NCI-H226 (cell line): ENCODE results near the gene PBX2.

Source experiments
- DNase-seq: peaks from one replicate; pipeline ENCODE4 v3.0.0-alpha.2; 2015

The PBX2 gene

DNA sequence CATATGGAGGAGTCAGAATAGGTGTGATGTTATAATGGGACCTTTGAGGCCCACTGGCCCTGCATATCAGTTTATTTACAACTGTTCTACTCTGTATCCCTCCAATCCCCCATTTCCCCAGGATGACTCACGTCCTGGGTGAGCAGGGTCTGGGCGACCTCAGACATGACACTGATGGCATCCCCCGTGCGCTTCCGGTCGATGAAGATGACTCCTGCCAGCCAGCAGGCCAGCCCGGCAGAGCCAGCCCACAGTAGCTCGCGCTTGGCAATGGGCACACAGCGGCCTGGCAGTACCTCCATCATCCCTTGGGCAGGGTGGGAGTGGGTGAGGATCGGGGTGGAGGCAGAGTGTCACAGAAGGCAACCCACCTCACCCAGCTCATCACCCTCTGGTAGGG lies 19.7 kb downstream of the PBX2 start:
- no peak for DNase-seq

GRCh38 chr6:32168807-32169591 lies 21.0 kb downstream of the PBX2 start:
- no peak for DNase-seq

- no peak for DNase-seq
Observed at GRCh38 chr6:32168350-32168749, 21.7 kb downstream of the PBX2 start.

DNA sequence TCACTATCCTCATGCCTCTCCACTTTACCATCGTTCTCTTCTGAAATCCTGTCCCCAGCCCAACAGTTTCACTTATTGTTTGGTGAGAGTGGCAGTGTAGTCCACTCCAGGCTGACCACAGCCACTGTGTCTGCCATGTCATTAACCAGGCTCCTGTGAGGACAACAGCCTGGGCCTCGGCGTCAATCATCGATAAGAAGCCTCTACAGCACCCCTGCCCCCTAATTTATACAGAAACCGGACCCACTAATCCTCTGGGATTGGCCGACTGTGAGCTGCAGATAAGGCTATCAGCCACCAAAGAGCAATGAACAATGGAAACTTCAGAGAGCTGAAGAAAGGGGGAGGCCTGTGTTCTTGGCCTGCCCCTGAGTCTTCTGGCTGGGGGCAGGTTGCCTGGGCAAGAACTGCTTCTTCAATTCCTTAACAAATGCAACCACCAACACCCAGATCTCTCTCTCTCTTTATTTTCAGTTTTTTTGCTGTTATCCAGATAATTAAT lies 22.2 kb downstream of the PBX2 start:
- no peak for DNase-seq

- no peak for DNase-seq
Observed at GRCh38 chr6:32167154-32167760, 22.7 kb downstream of the PBX2 start.

DNA sequence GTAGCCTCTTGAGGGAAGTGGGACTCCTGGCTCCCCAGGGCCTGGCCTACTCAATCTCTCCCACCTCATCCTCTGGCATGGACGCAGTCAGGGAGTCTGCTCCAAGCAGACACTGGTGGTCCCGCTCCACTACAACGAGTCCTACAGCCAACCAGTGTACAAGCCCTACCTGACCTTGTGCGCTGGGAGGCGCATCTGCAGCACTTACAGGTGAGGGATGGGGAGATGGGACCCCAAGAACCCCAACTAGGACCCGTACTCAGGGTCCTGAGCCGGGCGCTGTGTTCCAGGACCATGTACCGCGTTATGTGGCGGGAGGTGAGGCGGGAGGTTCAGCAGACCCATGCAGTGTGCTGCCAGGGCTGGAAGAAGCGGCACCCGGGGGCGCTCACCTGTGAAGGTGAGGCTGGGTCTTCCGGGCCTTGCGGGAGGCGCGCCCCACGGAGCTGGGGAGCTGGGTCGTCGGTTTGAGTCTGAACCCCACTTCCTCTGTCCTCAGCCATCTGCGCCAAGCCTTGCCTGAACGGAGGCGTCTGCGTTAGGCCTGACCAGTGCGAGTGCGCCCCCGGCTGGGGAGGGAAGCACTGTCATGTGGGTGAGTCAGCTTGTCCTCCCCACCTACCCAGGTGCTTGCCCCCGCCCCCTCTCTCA lies 23.5 kb downstream of the PBX2 start:
- no peak for DNase-seq

- no peak for DNase-seq
Observed at GRCh38 chr6:32164295-32164694, 25.7 kb downstream of the PBX2 start, which contains the start of gene EGFL8. TSS of gene EGFL8 (plus strand) at chr6:32164595. CDS start at chr6:32166166, 1,571 bp downstream.

DNA sequence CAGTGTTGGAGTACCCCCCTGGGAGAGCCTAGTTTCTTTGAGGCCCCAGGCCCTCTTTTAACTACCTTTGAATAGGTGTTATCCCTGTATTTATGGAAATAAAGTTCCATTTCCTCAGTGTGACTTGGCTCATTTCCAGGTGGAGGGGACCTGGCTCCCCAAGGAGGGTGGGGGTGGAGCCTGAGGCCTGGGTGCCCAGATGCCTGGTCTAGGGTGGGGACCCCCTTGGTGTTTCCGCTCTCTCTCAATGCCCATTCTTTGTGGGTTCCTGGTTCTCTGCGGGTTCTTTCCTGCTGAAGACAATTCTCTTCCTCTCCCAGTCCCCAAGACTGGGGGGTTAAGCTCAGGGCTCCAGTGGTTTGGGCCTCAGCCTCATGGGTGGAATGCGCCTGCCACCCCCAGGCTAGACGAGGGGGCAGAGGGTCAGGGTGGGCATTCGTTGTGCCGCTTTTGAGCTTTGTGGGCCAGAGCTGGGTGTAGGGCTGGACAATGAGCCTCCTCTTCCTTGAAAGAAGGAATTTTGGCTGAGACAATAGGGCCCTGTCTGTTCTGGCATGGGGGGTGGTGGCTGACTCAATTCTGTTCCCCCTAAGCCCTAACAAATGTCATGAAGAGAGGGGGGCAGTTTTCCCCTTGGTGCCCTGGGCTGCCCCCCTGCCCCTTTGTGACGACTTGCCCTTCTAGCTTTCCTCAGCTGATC lies 26.3 kb downstream of the PBX2 start:
- DNase-seq: no peak

DNA sequence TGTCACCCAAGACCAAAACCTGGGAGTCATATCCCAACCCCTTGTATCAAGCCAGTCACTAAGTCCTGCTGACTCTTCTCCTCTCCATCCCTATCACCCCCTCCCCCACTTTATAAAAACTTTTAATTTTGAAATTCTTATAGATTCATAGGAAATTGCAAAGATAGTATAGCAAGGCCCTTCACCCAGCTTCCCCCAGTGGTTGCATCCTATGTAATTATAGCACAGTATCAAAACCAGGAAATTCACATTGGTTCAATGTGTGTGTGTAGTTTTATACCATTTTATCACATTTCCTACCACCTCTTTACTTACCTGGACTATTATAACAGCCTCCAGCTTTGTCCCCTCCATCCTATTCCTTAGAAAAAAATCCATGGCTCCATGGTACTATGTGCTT lies 31.9 kb downstream of the PBX2 start:
- DNase-seq: no peak

GRCh38 chr6:32156891-32157290 lies 33.1 kb downstream of the PBX2 start:
- no peak for DNase-seq

GRCh38 chr6:32154514-32155161 lies 35.4 kb downstream of the PBX2 start:
- peak; percentile 48 for DNase-seq

DNA sequence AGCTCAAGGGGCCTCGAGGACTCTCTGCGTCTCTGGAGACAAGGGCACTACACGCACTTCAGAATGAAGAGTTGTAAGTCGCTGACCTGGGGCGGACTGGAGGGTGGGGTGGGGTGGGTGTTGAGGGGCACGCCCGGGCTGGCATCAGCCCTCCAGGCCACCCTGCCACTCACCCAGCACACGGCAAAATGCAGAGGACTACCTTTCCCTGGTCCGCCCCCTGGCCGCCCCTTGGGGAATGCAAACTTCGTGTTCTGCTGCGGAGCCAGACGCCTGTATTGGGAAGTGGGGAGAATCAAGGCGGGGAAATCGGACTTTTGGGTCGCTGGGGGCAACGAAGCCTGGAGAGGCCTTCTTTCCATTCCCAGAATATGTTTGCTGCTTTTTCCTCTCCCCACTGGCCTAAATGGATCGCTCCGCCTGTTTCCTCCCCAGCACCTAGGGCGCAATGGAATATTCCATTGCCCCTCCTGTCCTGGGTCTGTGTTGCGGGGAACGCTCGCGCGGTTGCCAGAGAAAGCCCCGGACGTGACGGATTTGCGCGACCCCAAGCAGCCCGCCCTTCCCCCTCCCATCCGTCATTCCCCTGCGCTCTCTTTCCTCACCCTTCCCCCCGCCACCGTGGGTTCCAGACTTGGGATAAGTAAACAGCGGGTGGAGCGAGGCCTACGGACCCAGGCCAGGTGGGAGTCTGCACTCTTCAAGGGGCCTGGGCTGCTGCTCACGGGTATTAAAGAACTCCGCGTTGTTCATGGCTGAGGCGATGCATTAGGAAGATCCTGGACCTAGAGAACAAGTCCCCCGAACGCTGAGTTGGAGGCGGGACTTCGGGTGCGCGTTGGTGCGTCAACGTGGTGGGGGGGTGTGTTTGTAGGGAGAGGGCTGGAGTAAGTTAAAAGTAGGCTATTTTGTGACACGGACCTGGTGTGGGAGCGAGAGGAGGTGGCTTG lies 36.2 kb downstream of the PBX2 start, which contains the start of gene PPT2:
Gene PPT2 (plus strand): TSS at position 578 of the 950 bp plus-strand sequence. CDS start 454 bp downstream, outside the sequence.
- peak; percentile 85 for DNase-seq

GRCh38 chr6:32152769-32153563 lies 37.0 kb downstream of the PBX2 start:
- no peak for DNase-seq

GRCh38 chr6:32151863-32152768 lies 37.9 kb downstream of the PBX2 start, which contains the start of gene PRRT1:
TSS of gene PRRT1 (minus strand) at chr6:32151939. CDS start at chr6:32151827, 112 bp downstream.
- DNase-seq: no peak

DNA sequence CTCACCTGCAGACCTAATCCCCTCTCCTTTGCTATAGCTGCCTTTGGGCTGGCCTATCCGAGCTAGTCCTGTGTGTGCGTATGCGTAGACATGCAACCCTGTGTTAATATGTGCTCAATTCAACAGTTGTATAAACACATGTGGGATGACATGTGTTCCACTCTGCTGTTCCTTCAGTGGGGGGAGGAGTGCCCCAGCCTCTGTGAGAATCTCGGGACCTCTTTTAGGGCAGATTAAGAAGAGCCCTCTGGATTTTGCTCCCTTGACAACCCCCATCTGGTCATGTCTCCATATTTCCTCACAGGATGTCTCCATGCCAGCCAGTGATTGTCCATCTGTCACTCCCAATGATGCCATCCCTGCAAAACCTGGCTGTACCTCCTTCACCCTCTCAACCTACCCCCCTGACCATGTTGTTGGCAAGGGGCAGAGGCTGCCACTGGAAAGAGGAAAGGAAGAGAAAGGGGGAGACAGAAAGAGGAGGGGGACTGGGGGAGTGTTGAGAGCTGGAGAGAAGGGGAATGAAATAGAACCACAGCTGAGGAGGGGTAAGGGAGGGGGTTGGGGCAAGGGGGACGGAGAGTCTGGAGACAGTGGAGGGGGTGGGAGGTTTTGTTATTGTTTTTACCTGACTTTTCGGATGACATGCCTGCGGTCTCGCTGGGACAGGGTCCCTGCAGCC lies 38.7 kb downstream of the PBX2 start:
- no peak for DNase-seq

GRCh38 chr6:32149932-32150870 lies 39.8 kb downstream of the PBX2 start:
- DNase-seq: no peak

DNA sequence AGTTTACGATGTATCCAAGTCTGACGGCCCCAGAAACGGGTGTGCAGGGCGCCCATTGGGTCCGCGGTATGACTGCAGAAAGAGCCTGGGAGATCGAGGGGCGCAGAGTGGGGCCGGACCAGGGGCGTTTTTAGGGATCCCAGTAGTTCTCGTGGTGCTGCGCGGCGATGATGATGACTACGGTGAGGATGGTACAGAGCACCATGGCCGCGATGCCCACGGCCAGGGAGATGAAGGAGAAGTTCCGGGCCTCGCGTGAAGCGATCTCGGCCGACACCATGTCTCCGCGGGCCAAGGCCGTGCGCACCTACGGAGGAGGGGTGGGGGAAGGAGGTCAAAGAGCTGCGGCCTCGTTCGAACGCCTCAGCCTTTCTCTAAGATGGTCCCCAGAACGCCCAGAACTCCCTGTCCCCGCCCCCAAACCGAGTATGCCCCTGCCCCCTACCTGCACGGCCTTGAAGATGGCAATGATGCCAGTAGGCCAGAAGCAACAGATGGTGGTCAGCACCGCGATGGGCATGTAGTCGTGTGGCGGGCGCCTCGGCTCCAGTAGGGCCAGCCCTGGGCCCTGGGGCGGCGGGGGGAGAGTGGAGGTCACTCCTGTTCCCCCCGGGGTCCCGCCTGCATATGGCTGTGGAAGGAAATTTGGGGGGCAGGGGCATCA lies 40.8 kb downstream of the PBX2 start:
- no peak for DNase-seq
